Caco-2 (cell line): Measurements from ENCODE around the gene XPC. TPM values are rescaled to one million over a fixed set of nuclear protein-coding genes. Genes with fewer than 3 reads are reported as not detected.

Experiments used
- BruUV-seq: library from RNA; stranded (reverse); fragments of 400-500 nt; replicated peaks from 2 replicates; lab custom pipeline; 2021; lab: Mats Ljungman, UMichigan
- CTCF ChIA-PET: fragments of 300-600 bp; sonication (Branson Sonifier 250); formaldehyde crosslinking; loops from one replicate; lab custom pipeline; 2022; ENCODE audit warnings: antibody characterized with exemption; lab: Charles Lee
- POLR2A ChIA-PET: fragments of 300-600 bp; sonication (Branson Sonifier 250); formaldehyde crosslinking; loops from one replicate; lab custom pipeline; 2022; ENCODE audit warnings: antibody characterized with exemption; lab: Charles Lee
- DNase-seq, 2 experiments: peaks; one replicate each; pipeline versions ENCODE4 v3.0.0 to v3.0.0-alpha.2; 2020 to 2022
- H3K27me3 ChIP-seq: replicated peaks from 2 replicates; pipeline ENCODE4 v1.6.0; 2011; ENCODE audit warnings: low read length; ENCODE audit not compliant: control insufficient read depth, insufficient read depth
- H3K36me3 ChIP-seq: 2 replicates; pipeline ENCODE4 v1.5.1; 2011; ENCODE audit warnings: low read length; ENCODE audit not compliant: control insufficient read depth, insufficient read depth
- H3K4me1 ChIP-seq: fragments of 250-450 bp; sonication (Bioruptor Pico); 2 replicates; pipeline ENCODE4 v1.5.1; 2020; ENCODE audit warnings: mild to moderate bottlenecking
- H3K4me3 ChIP-seq: 2 replicates; pipeline ENCODE4 v1.5.1; 2011; ENCODE audit warnings: low read depth, mild to moderate bottlenecking, control low read depth, low read length
- H3K9me3 ChIP-seq: fragments of 250-450 bp; sonication (Bioruptor Pico); 2 replicates; pipeline ENCODE4 v1.5.1; 2020; ENCODE audit warnings: mild to moderate bottlenecking, moderate library complexity
- H3K27ac Mint-ChIP-seq: one replicate; pipeline ENCODE4 v1.8.0; 2022; ENCODE audit warnings: mixed read lengths; ENCODE audit not compliant: unreplicated experiment
- H3K27me3 Mint-ChIP-seq: one replicate; pipeline ENCODE4 v1.8.0; 2022; ENCODE audit warnings: mixed read lengths; ENCODE audit not compliant: insufficient read depth, unreplicated experiment
- H3K36me3 Mint-ChIP-seq: one replicate; pipeline ENCODE4 v1.8.0; 2022; ENCODE audit warnings: mild to moderate bottlenecking, mixed read lengths; ENCODE audit not compliant: insufficient read depth, unreplicated experiment
- H3K4me1 Mint-ChIP-seq: one replicate; pipeline ENCODE4 v1.8.0; 2022; ENCODE audit warnings: low read depth, mixed read lengths; ENCODE audit not compliant: unreplicated experiment
- H3K4me3 Mint-ChIP-seq: one replicate; pipeline ENCODE4 v1.8.0; 2022; ENCODE audit warnings: mild to moderate bottlenecking, moderate library complexity, mixed read lengths; ENCODE audit not compliant: unreplicated experiment
- H3K9me3 Mint-ChIP-seq: one replicate; pipeline ENCODE4 v1.8.0; 2022; ENCODE audit warnings: mixed read lengths; ENCODE audit not compliant: unreplicated experiment
- CTCF ChIP-seq, 2 experiments: fragments of 200-600 bp in 1 of 2; IDR thresholded peaks; 1 replicate in 1 of 2; 2 replicates in 1 of 2; pipeline versions ENCODE4 v1.5.1 to v1.8.0; 2011 to 2022; ENCODE audit warnings: antibody characterized with exemption in 1 of 2, control low read depth in 1 of 2, inconsistent platforms in 1 of 2, low read depth in 1 of 2, low read length in 1 of 2, mild to moderate bottlenecking in 1 of 2, moderate library complexity in 1 of 2; ENCODE audit not compliant: insufficient read depth in 1 of 2, severe bottlenecking in 1 of 2, unreplicated experiment in 1 of 2
- intact Hi-C: fragments of 100-400 bp; cut with micrococcal nuclease; formaldehyde crosslinking; loops from one replicate; pipeline ENCODE4 v1.10.0; 2022; ENCODE audit not compliant: unreplicated experiment
- total RNA-seq: library from RNA; stranded (reverse); gene quantifications from 2 replicates; pipeline ENCODE4 v1.2.3, GENCODE V29; 2022

The XPC gene
- total RNA-seq, 1 experiment from 2014 or later: 31.0 TPM

GRCh38 chr3:14200276-14200675, 21.9 kb upstream of the XPC start:
- no peaks in the 10 kb centered on the region for H3K27me3 Mint-ChIP-seq
- H3K9me3 Mint-ChIP-seq: no peaks in the 10 kb centered on the region
- H3K4me1 Mint-ChIP-seq: peaks cover 36% of the 10 kb centered on the region
- no peaks in the 10 kb centered on the region for H3K9me3 ChIP-seq
- peaks cover 2% of the 10 kb centered on the region for H3K36me3 ChIP-seq
- H3K27ac Mint-ChIP-seq: peak overlapping the region; percentile 89
- H3K27me3 ChIP-seq: no peaks in the 10 kb centered on the region
- no peak for TF ChIP-seq CTCF (IDR thresholded peaks at IDR 0.05; ENCODE audit: insufficient read depth in 1 of 2, low read depth in 1 of 2, low read length in 1 of 2, severe bottlenecking in 1 of 2, unreplicated experiment in 1 of 2)
- CTCF ChIA-PET: no interaction called here
- BruUV-seq: no TSS peak
- H3K4me1 ChIP-seq: peaks cover 52% of the 10 kb centered on the region
- intact Hi-C loops: loop anchor here (5.0 kb wide), 1 partner anchor 217 kb away; no protein-coding TSS in a partner anchor
- H3K36me3 Mint-ChIP-seq: peaks cover 59% of the 10 kb centered on the region
- no peak overlapping the region for H3K4me3 Mint-ChIP-seq
- POLR2A ChIA-PET: interaction anchor here (1.1 to 2.7 kb wide), 2 partner anchors 22 to 90 kb away, joined by 3 to 12 read pairs; partner anchors contain the start of genes LSM3 and XPC
- no peak for DNase-seq
- H3K4me3 ChIP-seq: no peak overlapping the region

- H3K27me3 ChIP-seq: no peaks in the 10 kb centered on the region
- peaks cover 47% of the 10 kb centered on the region for H3K4me1 ChIP-seq
- no peaks in the 10 kb centered on the region for H3K9me3 ChIP-seq
- H3K36me3 Mint-ChIP-seq: peaks cover 54% of the 10 kb centered on the region
- TF ChIP-seq CTCF (IDR thresholded peaks at IDR 0.05; ENCODE audit: insufficient read depth in 1 of 2, low read depth in 1 of 2, low read length in 1 of 2, severe bottlenecking in 1 of 2, unreplicated experiment in 1 of 2): no peak
- POLR2A ChIA-PET: interaction anchor here (2.7 kb wide), 1 partner anchor 21 kb away, joined by 12 read pairs; the partner anchor contains the start of genes LSM3 and XPC
- H3K27me3 Mint-ChIP-seq: no peaks in the 10 kb centered on the region
- H3K27ac Mint-ChIP-seq: peak overlapping the region; percentile 10
- H3K4me3 Mint-ChIP-seq: no peak overlapping the region
- DNase-seq: no peak
- no peaks in the 10 kb centered on the region for H3K9me3 Mint-ChIP-seq
- H3K4me1 Mint-ChIP-seq: peaks cover 32% of the 10 kb centered on the region
- CTCF ChIA-PET: no interaction called here
- H3K36me3 ChIP-seq: peaks cover 2% of the 10 kb centered on the region
- no peak overlapping the region for H3K4me3 ChIP-seq
- intact Hi-C loops: loop anchor here (5.0 kb wide), 1 partner anchor 218 kb away; no protein-coding TSS in a partner anchor
- no TSS peak for BruUV-seq
These were observed 21.2 kb upstream of the XPC start for GRCh38 chr3:14199641-14200040.

GRCh38 chr3:14194865-14195264, 16.5 kb upstream of the XPC start:
- H3K4me1 ChIP-seq: no peaks in the 10 kb centered on the region
- Mint-ChIP-seq H3K27ac (no peak overlapping the region), H3K4me3 (no peak overlapping the region), H3K4me1 (peaks cover 3% of the 10 kb centered on the region), H3K27me3 (no peaks in the 10 kb centered on the region), H3K36me3 (peaks cover 32% of the 10 kb centered on the region), H3K9me3 (no peaks in the 10 kb centered on the region)
- ChIA-PET CTCF (no interaction called here), POLR2A (no interaction called here)
- peaks cover 2% of the 10 kb centered on the region for H3K36me3 ChIP-seq
- no peak for TF ChIP-seq CTCF (IDR thresholded peaks at IDR 0.05; ENCODE audit: insufficient read depth in 1 of 2, low read depth in 1 of 2, low read length in 1 of 2, severe bottlenecking in 1 of 2, unreplicated experiment in 1 of 2)
- intact Hi-C loops: no loop called here
- no peaks in the 10 kb centered on the region for H3K9me3 ChIP-seq
- BruUV-seq: no TSS peak
- DNase-seq: no peak
- H3K27me3 ChIP-seq: no peaks in the 10 kb centered on the region
- no peak overlapping the region for H3K4me3 ChIP-seq
